Right cardiac atrium (tissue), 5 donors: Measurements from ENCODE around the gene FRMD8. TPM values are rescaled to one million over a fixed set of nuclear protein-coding genes. Genes with fewer than 3 reads are reported as not detected.

ENCODE experiments used
- ATAC-seq, 2 donors: fragments of 200-7000 bp; cut with Tn5 transposase; one replicate each; pipeline versions ENCODE4 v1.8.0 to v1.9.1; 2020; ENCODE audit warnings: moderate library complexity in 2 of 2, mild to moderate bottlenecking in 1 of 2
- DNase-seq, 3 donors: peaks; one replicate each; pipeline ENCODE4 v3.0.0-alpha.2; 2020
- H3K27ac ChIP-seq: one replicate; pipeline ENCODE4 v1.5.1; 2013; ENCODE audit warnings: mild to moderate bottlenecking, low read length, control low read depth, moderate library complexity
- H3K27me3 ChIP-seq: one replicate; pipeline ENCODE4 v1.6.1; 2013; ENCODE audit not compliant: control insufficient read depth, insufficient read depth
- H3K4me1 ChIP-seq: one replicate; pipeline ENCODE4 v1.6.1; 2013; ENCODE audit warnings: low read length; ENCODE audit not compliant: control insufficient read depth, insufficient read depth
- H3K4me3 ChIP-seq: one replicate; pipeline ENCODE4 v1.5.1; 2013; ENCODE audit warnings: low read length, control low read depth
- H3K9me3 ChIP-seq: one replicate; pipeline ENCODE4 v1.6.1; 2013; ENCODE audit warnings: low read length; ENCODE audit not compliant: control insufficient read depth
- WGBS: extraction: QIAGEN DNeasy Blood & Tissue Kit; methylation state at CpG from one replicate; pipeline ENCODE4 v1.1.7; 2013; 5-methylcytosine and 5-hydroxymethylcytosine counted together
- intact Hi-C, 4 donors: fragments of 100-400 bp; cut with DNase I; formaldehyde crosslinking; loops; one replicate each; pipeline versions ENCODE4 v1.11.0 to v1.14.0; 2022 to 2023
- polyA plus RNA-seq: library from polyadenylated mRNA; stranded (reverse); fragments of 200-250 nt; gene quantifications from one replicate; pipeline ENCODE4 v1.2.3, GENCODE V29; 2013
- total RNA-seq, 4 donors: library from RNA; stranded (reverse); fragmentation: NEBNext Ultra II Directional; extraction: Animal tissue kit (Norgen Biotek cat#: 25700); gene quantifications; one replicate each; pipeline ENCODE4 v1.2.1, GENCODE V29; 2021
- donor health status: healthy with polysubstance abuse.
- donor health status: DM: no; HTN: yes; CAD: no.
- donor health status: DM: no; HTN: no; CAD: no.
- donor health status: DM: no; HTN: yes; CAD: no; lungs with severe emphysema.
- donor health status: DM: yes; HTN: yes; CAD: no.

Gene FRMD8
- total and polyA plus RNA-seq, 5 donors, result 9.3 to 16.1 (median 12.7) TPM

GRCh38 chr11:65432686-65433582 lies 46.5 kb downstream of the FRMD8 start:
- Histone ChIP-seq H3K9me3 (no peaks in the 10 kb centered on the region), H3K4me3 (no peak overlapping the region), H3K4me1 (peaks cover 21% of the 10 kb centered on the region), H3K27ac (no peak overlapping the region), H3K27me3 (no peaks in the 10 kb centered on the region)
- DNase-seq (no peak), ATAC-seq (no peak)
- intact Hi-C loops, result loop anchor here in 1 of 4 donors (5.0 kb wide), 1 partner anchor 34 kb away; no protein-coding TSS in a partner anchor
- WGBS, result 83% methylated on average over 1 of the region's 1 CpG

GRCh38 chr11:65433657-65434056 lies 47.2 kb downstream of the FRMD8 start:
- ATAC-seq, result no peak
- no peak overlapping the region for H3K27ac ChIP-seq
- no peaks in the 10 kb centered on the region for H3K27me3 ChIP-seq
- intact Hi-C loops, result loop anchor here in 1 of 4 donors (5.0 kb wide), 1 partner anchor 34 kb away; no protein-coding TSS in a partner anchor
- peaks cover 21% of the 10 kb centered on the region for H3K4me1 ChIP-seq
- no peak overlapping the region for H3K4me3 ChIP-seq
- H3K9me3 ChIP-seq, result no peaks in the 10 kb centered on the region
- peak in 1 of 3 donors; percentile 4 for DNase-seq
- 87% methylated on average over 2 of the region's 2 CpGs for WGBS

- Histone ChIP-seq H3K27me3 (no peaks in the 10 kb centered on the region), H3K27ac (peak overlapping the region; percentile 15), H3K9me3 (no peaks in the 10 kb centered on the region), H3K4me1 (peaks cover 20% of the 10 kb centered on the region), H3K4me3 (no peak overlapping the region)
- DNase-seq (no peak), ATAC-seq (no peak)
- WGBS, result 54% methylated on average over 6 of the region's 6 CpGs
- intact Hi-C loops, result loop anchor here in 1 of 4 donors (5.0 kb wide), 1 partner anchor 33 kb away; no protein-coding TSS in a partner anchor
Measured at GRCh38 chr11:65434057-65434666, 47.7 kb downstream of the FRMD8 start.

GRCh38 chr11:65434667-65435410 lies 48.4 kb downstream of the FRMD8 start:
- intact Hi-C loops, result loop anchor here in 1 of 4 donors (5.0 kb wide), 1 partner anchor 32 kb away; no protein-coding TSS in a partner anchor
- Histone ChIP-seq H3K27me3 (no peaks in the 10 kb centered on the region), H3K4me1 (peaks cover 18% of the 10 kb centered on the region), H3K27ac (no peak overlapping the region), H3K9me3 (no peaks in the 10 kb centered on the region), H3K4me3 (no peak overlapping the region)
- no peak for DNase-seq
- 75% methylated on average over 5 of the region's 5 CpGs for WGBS
- ATAC-seq, result no peak

- Histone ChIP-seq H3K27ac (peak overlapping the region; percentile 70), H3K4me1 (peaks cover 15% of the 10 kb centered on the region), H3K4me3 (no peak overlapping the region), H3K9me3 (no peaks in the 10 kb centered on the region), H3K27me3 (no peaks in the 10 kb centered on the region)
- DNase-seq (peak in 2 of 3 donors; percentile 14 to 40), ATAC-seq (no peak)
- intact Hi-C loops, result no loop called here
- 74% methylated on average over 9 of the region's 9 CpGs for WGBS
Measured at GRCh38 chr11:65435411-65435931, 49.0 kb downstream of the FRMD8 start.

GRCh38 chr11:65435981-65436411 lies 49.6 kb downstream of the FRMD8 start:
- Histone ChIP-seq H3K27ac (peak overlapping the region; percentile 84), H3K9me3 (no peaks in the 10 kb centered on the region), H3K4me1 (peaks cover 15% of the 10 kb centered on the region), H3K4me3 (no peak overlapping the region), H3K27me3 (no peaks in the 10 kb centered on the region)
- DNase-seq (peak in 2 of 3 donors; percentile 10 to 56), ATAC-seq (peak; percentile 10 to 20)
- intact Hi-C loops, result no loop called here
- WGBS, result 84% methylated on average over 8 of the region's 8 CpGs

- Histone ChIP-seq H3K4me1 (peaks cover 15% of the 10 kb centered on the region), H3K4me3 (no peak overlapping the region), H3K9me3 (no peaks in the 10 kb centered on the region), H3K27ac (peak overlapping the region; percentile 84), H3K27me3 (no peaks in the 10 kb centered on the region)
- peak in 1 of 3 donors; percentile 50 for DNase-seq
- intact Hi-C loops, result no loop called here
- ATAC-seq, result peak; percentile 2 to 4
- WGBS, result 80% methylated on average over 5 of the region's 5 CpGs
Measured at GRCh38 chr11:65436412-65437032, 50.1 kb downstream of the FRMD8 start.

GRCh38 chr11:65437436-65438227 lies 51.2 kb downstream of the FRMD8 start:
- H3K27ac ChIP-seq, result peak overlapping the region; percentile 72
- H3K4me1 ChIP-seq, result peaks cover 19% of the 10 kb centered on the region
- no peaks in the 10 kb centered on the region for H3K27me3 ChIP-seq
- ATAC-seq, result peak in 1 of 2 donors; percentile 2
- WGBS, result 77% methylated on average over 14 of the region's 14 CpGs
- intact Hi-C loops, result no loop called here
- no peak for DNase-seq
- no peaks in the 10 kb centered on the region for H3K9me3 ChIP-seq
- H3K4me3 ChIP-seq, result no peak overlapping the region

- Histone ChIP-seq H3K27me3 (no peaks in the 10 kb centered on the region), H3K4me3 (no peak overlapping the region), H3K27ac (peak overlapping the region; percentile 72), H3K9me3 (no peaks in the 10 kb centered on the region), H3K4me1 (peaks cover 19% of the 10 kb centered on the region)
- DNase-seq (no peak), ATAC-seq (no peak)
- intact Hi-C loops, result no loop called here
- WGBS, result 85% methylated on average over 9 of the region's 9 CpGs
Measured at GRCh38 chr11:65438257-65439151, 52.1 kb downstream of the FRMD8 start.
